Endothelial cell of umbilical vein (primary cell): ENCODE results near the gene PTPRT. TPM values are rescaled to one million over a fixed set of nuclear protein-coding genes. Genes with fewer than 3 reads are reported as not detected.

Experiments used
- BruUV-seq: library from RNA; stranded (reverse); fragments of 400-500 nt; replicated peaks from 2 replicates; lab custom pipeline; 2021; lab: Mats Ljungman, UMichigan
- CTCF ChIA-PET: fragments of 300-600, 350-600 bp; sonication (Branson Sonifier 250); formaldehyde crosslinking; loops from one replicate; lab custom pipeline; 2021; ENCODE audit warnings: antibody characterized with exemption, inconsistent platforms; lab: Charles Lee
- POLR2A ChIA-PET: fragments of 300-600, 350-600 bp; sonication (Branson Sonifier 250); formaldehyde crosslinking; loops from one replicate; lab custom pipeline; 2021; ENCODE audit warnings: antibody characterized with exemption, inconsistent platforms; lab: Charles Lee
- DNase-seq: peaks from one replicate; pipeline ENCODE4 v3.0.0-alpha.2; 2011; ENCODE audit warnings: low read depth, low spot score
- FAIRE-seq: peaks from 2 replicates; lab custom pipeline; 2011; peaks lifted over from hg19 to GRCh38; lab: Jason Lieb, UNC
- H2AFZ ChIP-seq: 2 replicates; pipeline ENCODE4 v1.6.0; 2012; ENCODE audit warnings: low read depth, low read length, control low read depth, inconsistent platforms
- H3K27ac ChIP-seq: 2 replicates; pipeline ENCODE4 v1.5.1; 2011; ENCODE audit warnings: low read depth, mild to moderate bottlenecking, control low read depth, low read length, moderate library complexity; ENCODE audit not compliant: insufficient read depth
- H3K27me3 ChIP-seq, 2 experiments: 2 replicates each; pipeline versions ENCODE4 v1.6.0 to v1.6.1; 2011; ENCODE audit warnings: low read length in 2 of 2, mixed read lengths in 1 of 2; ENCODE audit not compliant: control insufficient read depth in 2 of 2, insufficient read depth in 2 of 2
- H3K36me3 ChIP-seq, 2 experiments: 2 replicates in 1 of 2; 3 replicates in 1 of 2; pipeline ENCODE4 v1.5.1; 2011; ENCODE audit warnings: low read length in 2 of 2, mild to moderate bottlenecking in 1 of 2, moderate library complexity in 1 of 2; ENCODE audit not compliant: control insufficient read depth in 2 of 2, insufficient read depth in 2 of 2; ENCODE audit errors: extremely low read depth in 1 of 2
- H3K4me1 ChIP-seq: 3 replicates; pipeline ENCODE4 v1.5.1; 2011; ENCODE audit warnings: mild to moderate bottlenecking, low read length; ENCODE audit not compliant: control insufficient read depth, insufficient read depth; ENCODE audit errors: extremely low read depth
- H3K4me2 ChIP-seq: 2 replicates; pipeline ENCODE4 v1.6.1; 2011; ENCODE audit warnings: low read length, control low read depth, mixed read lengths; ENCODE audit not compliant: insufficient read depth
- H3K4me3 ChIP-seq, 3 experiments: fragments of 200-600 bp in 1 of 3; sonication (generic), shearing (Covaris generic) in 1 of 3; replicated peaks in 1 of 3; 2 replicates each; pipeline ENCODE4 v1.5.1; 2011 to 2016; ENCODE audit warnings: control low read depth in 3 of 3, low read length in 3 of 3, mild to moderate bottlenecking in 2 of 3, inconsistent platforms in 1 of 3, low read depth in 1 of 3, moderate library complexity in 1 of 3; ENCODE audit not compliant: insufficient read depth in 1 of 3
- H3K79me2 ChIP-seq: 2 replicates; pipeline ENCODE4 v1.6.0; 2012; ENCODE audit warnings: low read length, inconsistent platforms; ENCODE audit not compliant: control insufficient read depth, insufficient read depth
- H3K9ac ChIP-seq: replicated peaks from 2 replicates; pipeline ENCODE3; 2011; ENCODE audit warnings: low read length, control low read depth; ENCODE audit not compliant: insufficient read depth; ENCODE audit errors: extremely low read depth
- H3K9me1 ChIP-seq: replicated peaks from 3 replicates; pipeline ENCODE4 v1.6.0; 2011; ENCODE audit warnings: mild to moderate bottlenecking, low read length; ENCODE audit not compliant: control insufficient read depth, insufficient read depth; ENCODE audit errors: extremely low read depth
- H3K9me3 ChIP-seq: replicated peaks from 2 replicates; pipeline ENCODE4 v1.5.1; 2012; ENCODE audit warnings: low read length, inconsistent platforms; ENCODE audit not compliant: control insufficient read depth, insufficient read depth
- H4K20me1 ChIP-seq: replicated peaks from 2 replicates; pipeline ENCODE3; 2011; ENCODE audit warnings: mild to moderate bottlenecking, low read length; ENCODE audit not compliant: control insufficient read depth, insufficient read depth; ENCODE audit errors: extremely low read depth
- CTCF ChIP-seq, 2 donors: IDR thresholded peaks; 1 replicate in 1 of 2; 2 replicates in 1 of 2; pipeline ENCODE4 v1.5.1; 2011; ENCODE audit warnings: low read length in 2 of 2, mild to moderate bottlenecking in 2 of 2, moderate library complexity in 2 of 2, control low read depth in 1 of 2, inconsistent platforms in 1 of 2, low read depth in 1 of 2; ENCODE audit not compliant: insufficient read depth in 1 of 2; ENCODE audit errors: extremely low read depth in 1 of 2
- EZH2 ChIP-seq: IDR thresholded peaks from 2 replicates; pipeline ENCODE4 v1.6.1; 2012; ENCODE audit warnings: borderline replicate concordance, low read depth, mild to moderate bottlenecking, moderate library complexity, low read length, inconsistent platforms; ENCODE audit not compliant: severe bottlenecking
- FOS ChIP-seq: IDR thresholded peaks from 2 replicates; pipeline ENCODE4 v1.6.1; 2011; ENCODE audit warnings: mild to moderate bottlenecking, low read length, moderate library complexity, borderline replicate concordance; ENCODE audit not compliant: insufficient read depth
- GATA2 ChIP-seq: IDR thresholded peaks from 2 replicates; pipeline ENCODE4 v1.7.0; 2011; ENCODE audit warnings: low read depth, mild to moderate bottlenecking, moderate library complexity, mixed read lengths, low read length; ENCODE audit not compliant: insufficient read length, insufficient read depth
- JUN ChIP-seq: IDR thresholded peaks from 2 replicates; pipeline ENCODE4 v1.6.1; 2011; ENCODE audit warnings: borderline replicate concordance, low read depth; ENCODE audit not compliant: insufficient read length, insufficient read depth
- MAX ChIP-seq: IDR thresholded peaks from 2 replicates; pipeline ENCODE4 v1.6.1; 2011; ENCODE audit not compliant: insufficient read depth, insufficient read length
- MYC ChIP-seq: IDR thresholded peaks from one replicate; pipeline ENCODE4 v1.6.1; 2011; ENCODE audit warnings: mild to moderate bottlenecking, low read depth, low read length
- POLR2A ChIP-seq: IDR thresholded peaks from 2 replicates; pipeline ENCODE4 v1.6.1; 2012; ENCODE audit warnings: low read depth, mild to moderate bottlenecking, control low read depth, low read length
- POLR2AphosphoS5 ChIP-seq: IDR thresholded peaks from 2 replicates; pipeline ENCODE4 v1.6.1; 2012; ENCODE audit warnings: low read depth, mild to moderate bottlenecking, control low read depth, low read length, moderate library complexity; ENCODE audit not compliant: insufficient read depth
- dilution Hi-C: fragments of 300-500 bp; cut with MboI; formaldehyde crosslinking; loops from one replicate; pipeline ENCODE4 v1.15.0; 2019; ENCODE audit warnings: low sequenced_read_pairs; ENCODE audit not compliant: extremely low pct_ligation_motif_present
- intact Hi-C: fragments of 100-400 bp; cut with micrococcal nuclease; formaldehyde crosslinking; loops from one replicate; pipeline ENCODE4 v1.10.0; 2022
- polyA plus RNA-seq, 4 experiments: library from polyadenylated mRNA; depleted of rRNA in 3 of 4; stranded (reverse) in 3 of 4; unstranded in 1 of 4; fragments of >200 nt; gene quantifications; 2 replicates each; pipeline versions ENCODE4 v1.2.1 to v1.2.3, GENCODE V29; 2011 to 2012; ENCODE audit warnings: missing spikeins in 1 of 4
- total RNA-seq: library from RNA; stranded (reverse); gene quantifications from 2 replicates; pipeline ENCODE4 v1.2.3, GENCODE V29; 2021

The PTPRT gene
- total and polyA plus RNA-seq, 2 donors (not counting 3 experiments of a cell fraction or from before 2014, with no cell fraction given), result not detected

- no peak overlapping the region for H2AFZ ChIP-seq
- no peaks in the 10 kb centered on the region for H4K20me1 ChIP-seq
- H3K9me3 ChIP-seq, result peaks cover 3% of the 10 kb centered on the region
- dilution Hi-C loops (no loop called here), intact Hi-C loops (no loop called here)
- no peak overlapping the region for H3K9ac ChIP-seq
- TF ChIP-seq JUN, result no peak
- no peak for TF ChIP-seq GATA2
- TF ChIP-seq EZH2, result no peak
- TF ChIP-seq FOS, result no peak
- no peak for TF ChIP-seq MYC
- no peak for TF ChIP-seq MAX
- no peak for TF ChIP-seq CTCF (IDR thresholded peaks at IDR 0.05; ENCODE audit: extremely low read depth in 1 of 2, insufficient read depth in 1 of 2, low read depth in 1 of 2, low read length in 2 of 2)
- TF ChIP-seq POLR2A, result no peak
- no peak for TF ChIP-seq POLR2AphosphoS5
- H3K27ac ChIP-seq, result no peak overlapping the region
- FAIRE-seq (no peak), DNase-seq (no peak)
- no peaks in the 10 kb centered on the region for H3K79me2 ChIP-seq
- ChIA-PET CTCF (no interaction called here), POLR2A (no interaction called here)
- H3K4me3 ChIP-seq, result no peak overlapping the region
- no peak overlapping the region for H3K4me2 ChIP-seq
- H3K36me3 ChIP-seq, result no peaks in the 10 kb centered on the region
- no peaks in the 10 kb centered on the region for H3K27me3 ChIP-seq
- BruUV-seq, result no TSS peak
- no peaks in the 10 kb centered on the region for H3K4me1 ChIP-seq
- no peaks in the 10 kb centered on the region for H3K9me1 ChIP-seq
Observed at GRCh38 chr20:42067174-42067573, 1122.5 kb downstream of the PTPRT start.
